Heart left ventricle (tissue), 11 donors: ENCODE measurements around the gene TBC1D7. TPM values are rescaled to one million over a fixed set of nuclear protein-coding genes. Genes with fewer than 3 reads are reported as not detected.

ENCODE experiments used
- polyA plus RNA-seq, 2 donors: library from polyadenylated mRNA; stranded (reverse); fragments of 200-250 nt; gene quantifications; one replicate each; pipeline ENCODE4 v1.2.3, GENCODE V29; 2013
- total RNA-seq, 9 donors: library from RNA; depleted of rRNA in 2 of 9; stranded (reverse); fragments of >200 nt in 2 of 9; fragmentation: NEBNext Ultra II Directional in 3 of 9; extraction: Animal tissue kit (Norgen Biotek cat#: 25700) in 3 of 9; gene quantifications; one replicate each; pipeline versions ENCODE4 v1.1.0 to v1.2.4, GENCODE V29; 2016 to 2023
- donor health status: ischemic (EF 13 %, LVEDD 7.1; RV severe dilation, severe dysfunction).
- donor health status: healthy with polysubstance abuse.
- donor health status: DM: no; HTN: yes; CAD: no.
- donor health status: DM: no; HTN: no; CAD: no.
- donor health status: ischemic (EF 25% LVEDD 5.7; RV mildly dilated, moderate dysfunction).
- donor health status: healthy.
- donor health status: DM: yes; HTN: yes; CAD: no.
- donor health status: PGD.
- donor health status: nonischemic (EF 23%, LVEDD 6.1; RV moderate dilation, normal function).

Gene TBC1D7
- total and polyA plus RNA-seq, 11 donors, result 17.0 to 31.9 (median 22.9) TPM

Other genes with a start within 250 kb of the TBC1D7 start
- gene GFOD1, start 159.1 kb upstream of the TBC1D7 start, total RNA-seq, result 10 to 100 TPM; 25.0 to 65.8 (median 41.9) TPM
- gene GFOD1, start 159.1 kb upstream of the TBC1D7 start, polyA plus RNA-seq, result 10 to 100 TPM; 16.2 to 41.5 TPM
- gene SIRT5, start 246.1 kb upstream of the TBC1D7 start, total RNA-seq, result 10 to 100 TPM; 29.5 to 60.0 (median 41.4) TPM
- 10 to 100 TPM; 13.1 to 20.3 TPM for gene SIRT5, start 246.1 kb upstream of the TBC1D7 start, polyA plus RNA-seq